GM23248 (cell line): ENCODE measurements around the gene TRIP10. TPM values are rescaled to one million over a fixed set of nuclear protein-coding genes. Genes with fewer than 3 reads are reported as not detected.
A peak's percentile ranks its signal among the peaks of the same experiment; 100 is the strongest.

ENCODE experiments used
- DNase-seq: peaks from one replicate; pipeline ENCODE4 v3.0.0-alpha.2; 2015
- H2AFZ ChIP-seq: fragments of 200-600 bp; sonication (generic); 2 replicates; pipeline ENCODE4 v1.6.1; 2016; ENCODE audit warnings: antibody characterized with exemption
- H3F3A ChIP-seq: fragments of 200-600 bp; sonication (generic); 2 replicates; pipeline ENCODE4 v1.6.1; 2016; ENCODE audit warnings: mild to moderate bottlenecking, antibody characterized with exemption, mixed run types; ENCODE audit not compliant: insufficient read depth
- H3K27ac ChIP-seq: fragments of 200-600 bp; sonication (generic); 2 replicates; pipeline ENCODE4 v1.5.1; 2016; ENCODE audit warnings: mild to moderate bottlenecking
- H3K27me3 ChIP-seq: fragments of 200-600 bp; sonication (generic); replicated peaks from 2 replicates; pipeline ENCODE4 v1.6.1; 2016; ENCODE audit warnings: mild to moderate bottlenecking; ENCODE audit not compliant: insufficient read depth
- H3K36me3 ChIP-seq: fragments of 200-600 bp; sonication (generic); 2 replicates; pipeline ENCODE4 v1.6.1; 2016; ENCODE audit warnings: low read depth, mild to moderate bottlenecking
- H3K4me1 ChIP-seq: fragments of 200-600 bp; sonication (generic); 2 replicates; pipeline ENCODE4 v1.6.1; 2016; ENCODE audit warnings: mild to moderate bottlenecking; ENCODE audit not compliant: insufficient read depth
- H3K4me2 ChIP-seq: fragments of 200-600 bp; sonication (generic); one replicate; pipeline ENCODE4 v1.6.1; 2016; ENCODE audit warnings: mild to moderate bottlenecking; ENCODE audit not compliant: unreplicated experiment
- H3K4me3 ChIP-seq: fragments of 200-600 bp; sonication (generic); 2 replicates; pipeline ENCODE4 v1.5.1; 2016; ENCODE audit warnings: mild to moderate bottlenecking
- H3K79me2 ChIP-seq: fragments of 200-600 bp; sonication (generic); 2 replicates; pipeline ENCODE4 v1.6.1; 2016; ENCODE audit warnings: mild to moderate bottlenecking; ENCODE audit not compliant: insufficient read depth
- H3K9ac ChIP-seq: fragments of 200-600 bp; sonication (generic); 2 replicates; pipeline ENCODE4 v1.6.1; 2016; ENCODE audit warnings: mild to moderate bottlenecking
- H3K9me2 ChIP-seq: fragments of 200-600 bp; sonication (generic); 2 replicates; pipeline ENCODE4 v1.6.1; 2016; ENCODE audit warnings: mixed run types, mild to moderate bottlenecking, moderate library complexity; ENCODE audit not compliant: insufficient read depth
- H3K9me3 ChIP-seq: fragments of 200-600 bp; sonication (generic); one replicate; pipeline ENCODE4 v1.6.1; 2017; ENCODE audit warnings: low read depth
- H4K20me1 ChIP-seq: fragments of 200-600 bp; sonication (generic); 2 replicates; pipeline ENCODE4 v1.6.0; 2016; ENCODE audit not compliant: insufficient read depth
- EZH2 ChIP-seq: fragments of 200-600 bp; sonication (generic); IDR thresholded peaks from 2 replicates; pipeline ENCODE4 v1.6.1; 2018; ENCODE audit warnings: antibody characterized with exemption, mild to moderate bottlenecking; ENCODE audit not compliant: insufficient read depth, poor library complexity, severe bottlenecking
- EZH2phosphoT487 ChIP-seq: fragments of 200-600 bp; sonication (generic); IDR thresholded peaks from 2 replicates; pipeline ENCODE4 v1.6.1; 2018; ENCODE audit warnings: antibody characterized with exemption, moderate library complexity, mild to moderate bottlenecking, low read depth; ENCODE audit not compliant: insufficient read depth
- WGBS, 2 experiments: methylation state at CpG; one replicate each; pipeline ENCODE4 v1.1.6; 2015 to 2017; ENCODE audit warnings: low lambda C conversion rate in 2 of 2, low coverage in 1 of 2; ENCODE audit errors: missing lambda C conversion rate in 2 of 2; 5-methylcytosine and 5-hydroxymethylcytosine counted together
- in situ Hi-C: fragments of 300-500 bp; cut with MboI; formaldehyde crosslinking; loops from 2 replicates; pipeline ENCODE4 v1.15.0; 2020
- polyA plus RNA-seq: library from polyadenylated mRNA; unstranded; fragments of >200 nt; fragmentation: Nextera tagmentation; extraction: Ambion mirVana; gene quantifications from 2 replicates; pipeline ENCODE4 v1.2.1, GENCODE V29; 2016
- total RNA-seq: library from RNA; depleted of rRNA; stranded (reverse); fragments of >200 nt; shearing (Covaris generic); gene quantifications from 2 replicates; pipeline ENCODE4 v1.2.3, GENCODE V29; 2014

The TRIP10 gene
- total and polyA plus RNA-seq, 2 experiments from 2014 or later = 48.0 to 48.9 TPM

- TF ChIP-seq EZH2 (no peak), EZH2phosphoT487 (no peak)
- Histone ChIP-seq H3K36me3 (no peaks in the 10 kb centered on the region), H3K27ac (no peak overlapping the region), H3K4me1 (peaks cover 19% of the 10 kb centered on the region), H4K20me1 (no peaks in the 10 kb centered on the region), H3K9me2 (no peaks in the 10 kb centered on the region), H3K27me3 (no peaks in the 10 kb centered on the region), H3K79me2 (no peaks in the 10 kb centered on the region), H3K4me3 (no peak overlapping the region), H3K9ac (no peak overlapping the region), H2AFZ (no peak overlapping the region), H3K9me3 (no peaks in the 10 kb centered on the region), H3K4me2 (peak overlapping the region; percentile 49), H3F3A (peaks cover 4% of the 10 kb centered on the region; the same call in 1 of the 2 replicates)
- in situ Hi-C loops = no loop called here
- DNase-seq = no peak
These were observed 18.4 kb upstream of the TRIP10 start for GRCh38 chr19:6721138-6721474.

GRCh38 chr19:6721773-6722172, 17.7 kb upstream of the TRIP10 start:
- Histone ChIP-seq H3K79me2 (no peaks in the 10 kb centered on the region), H3K4me3 (no peak overlapping the region), H2AFZ (no peak overlapping the region), H3K36me3 (no peaks in the 10 kb centered on the region), H3K4me2 (no peak overlapping the region), H3K4me1 (peaks cover 19% of the 10 kb centered on the region), H3K27ac (no peak overlapping the region), H4K20me1 (no peaks in the 10 kb centered on the region), H3K27me3 (no peaks in the 10 kb centered on the region), H3K9me2 (no peaks in the 10 kb centered on the region), H3F3A (peaks cover 4% of the 10 kb centered on the region; the same call in 1 of the 2 replicates), H3K9ac (no peak overlapping the region), H3K9me3 (no peaks in the 10 kb centered on the region)
- TF ChIP-seq EZH2 (no peak), EZH2phosphoT487 (no peak)
- no peak for DNase-seq
- in situ Hi-C loops = no loop called here
- 59 to 61% methylated on average over 5 of the region's 5 CpGs for WGBS, 2 experiments

- Histone ChIP-seq H3K79me2 (no peaks in the 10 kb centered on the region), H3F3A (peaks cover 4% of the 10 kb centered on the region; the same call in 1 of the 2 replicates), H4K20me1 (no peaks in the 10 kb centered on the region), H3K36me3 (no peaks in the 10 kb centered on the region), H3K4me1 (peaks cover 19% of the 10 kb centered on the region), H3K4me3 (peak overlapping the region; percentile 34), H3K27me3 (no peaks in the 10 kb centered on the region), H3K9me2 (no peaks in the 10 kb centered on the region), H2AFZ (peak overlapping the region; percentile 65), H3K9ac (no peak overlapping the region), H3K4me2 (peak overlapping the region; percentile 54), H3K27ac (no peak overlapping the region), H3K9me3 (no peaks in the 10 kb centered on the region)
- peak; percentile 61 for DNase-seq
- in situ Hi-C loops = no loop called here
- no peak for TF ChIP-seq EZH2phosphoT487
- no peak for TF ChIP-seq EZH2
- 3% methylated on average over 13 of the region's 13 CpGs for WGBS, 2 experiments
These were observed 16.3 kb upstream of the TRIP10 start for GRCh38 chr19:6723108-6723618.

- Histone ChIP-seq H2AFZ (peak overlapping the region; percentile 65), H3F3A (peaks cover 4% of the 10 kb centered on the region; the same call in 1 of the 2 replicates), H3K9me2 (no peaks in the 10 kb centered on the region), H3K4me2 (peak overlapping the region; percentile 54), H3K4me1 (peaks cover 19% of the 10 kb centered on the region), H3K79me2 (no peaks in the 10 kb centered on the region), H3K9me3 (no peaks in the 10 kb centered on the region), H3K27me3 (no peaks in the 10 kb centered on the region), H3K36me3 (no peaks in the 10 kb centered on the region), H3K4me3 (no peak overlapping the region), H4K20me1 (no peaks in the 10 kb centered on the region), H3K27ac (no peak overlapping the region), H3K9ac (no peak overlapping the region)
- in situ Hi-C loops = no loop called here
- TF ChIP-seq EZH2 (no peak), EZH2phosphoT487 (no peak)
- WGBS, 2 experiments = 66 to 73% methylated on average over 5 of the region's 5 CpGs
- DNase-seq = no peak
These were observed 15.7 kb upstream of the TRIP10 start for GRCh38 chr19:6723738-6724137.
